ENCODE results near the gene THOC2. TPM values are rescaled to one million over a fixed set of nuclear protein-coding genes. Genes with fewer than 3 reads are reported as not detected.
"Not testable (repeated sequence)": the region's sequence is repeated elsewhere in the genome, so short reads cannot be mapped to it uniquely, and the experiment has no call there.

Gene THOC2
- total RNA-seq, 4 donors from 2014 or later, result 60.3 to 81.8 (median 67.7) TPM

DNA sequence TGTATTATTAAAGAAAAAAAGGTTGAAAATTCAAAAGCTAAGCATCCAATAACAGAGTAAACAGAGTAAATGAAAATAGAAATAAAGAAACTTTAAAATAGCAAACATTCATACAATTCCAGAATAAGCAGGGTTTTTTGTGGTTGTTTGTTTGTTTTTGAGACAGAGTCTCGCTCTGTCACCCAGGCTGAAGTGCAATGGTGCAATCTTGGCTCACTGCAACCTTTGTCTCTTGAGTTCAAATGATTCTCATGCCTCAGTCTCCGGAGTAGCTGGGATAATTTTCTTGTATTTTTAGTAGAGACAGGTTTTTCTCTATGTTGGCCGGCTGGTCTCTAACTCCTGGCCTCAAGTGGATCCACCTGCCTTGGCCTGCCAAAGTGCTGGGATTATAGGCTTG lies 6.6 kb upstream of the THOC2 start:
- intact Hi-C loops (cut with DNase I; ENCODE audit: low total_unique reads), result no loop called here
- no peak overlapping the region for H3K4me3 ChIP-seq (ENCODE audit: low read depth, poor library complexity, severe bottlenecking)
- no peak for DNase-seq (ENCODE audit: low spot score in 2 of 2)
- 71 to 84% methylated on average over 3 of the region's 3 CpGs for WGBS, 2 donors
- TF ChIP-seq, protein P1, sequence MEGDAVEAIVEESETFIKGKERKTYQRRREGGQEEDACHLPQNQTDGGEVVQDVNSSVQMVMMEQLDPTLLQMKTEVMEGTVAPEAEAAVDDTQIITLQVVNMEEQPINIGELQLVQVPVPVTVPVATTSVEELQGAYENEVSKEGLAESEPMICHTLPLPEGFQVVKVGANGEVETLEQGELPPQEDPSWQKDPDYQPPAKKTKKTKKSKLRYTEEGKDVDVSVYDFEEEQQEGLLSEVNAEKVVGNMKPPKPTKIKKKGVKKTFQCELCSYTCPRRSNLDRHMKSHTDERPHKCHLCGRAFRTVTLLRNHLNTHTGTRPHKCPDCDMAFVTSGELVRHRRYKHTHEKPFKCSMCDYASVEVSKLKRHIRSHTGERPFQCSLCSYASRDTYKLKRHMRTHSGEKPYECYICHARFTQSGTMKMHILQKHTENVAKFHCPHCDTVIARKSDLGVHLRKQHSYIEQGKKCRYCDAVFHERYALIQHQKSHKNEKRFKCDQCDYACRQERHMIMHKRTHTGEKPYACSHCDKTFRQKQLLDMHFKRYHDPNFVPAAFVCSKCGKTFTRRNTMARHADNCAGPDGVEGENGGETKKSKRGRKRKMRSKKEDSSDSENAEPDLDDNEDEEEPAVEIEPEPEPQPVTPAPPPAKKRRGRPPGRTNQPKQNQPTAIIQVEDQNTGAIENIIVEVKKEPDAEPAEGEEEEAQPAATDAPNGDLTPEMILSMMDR (IDR thresholded peaks at IDR 0.05), result no peak
- no peak for TF ChIP-seq POLR2A (IDR thresholded peaks at IDR 0.05)

DNA sequence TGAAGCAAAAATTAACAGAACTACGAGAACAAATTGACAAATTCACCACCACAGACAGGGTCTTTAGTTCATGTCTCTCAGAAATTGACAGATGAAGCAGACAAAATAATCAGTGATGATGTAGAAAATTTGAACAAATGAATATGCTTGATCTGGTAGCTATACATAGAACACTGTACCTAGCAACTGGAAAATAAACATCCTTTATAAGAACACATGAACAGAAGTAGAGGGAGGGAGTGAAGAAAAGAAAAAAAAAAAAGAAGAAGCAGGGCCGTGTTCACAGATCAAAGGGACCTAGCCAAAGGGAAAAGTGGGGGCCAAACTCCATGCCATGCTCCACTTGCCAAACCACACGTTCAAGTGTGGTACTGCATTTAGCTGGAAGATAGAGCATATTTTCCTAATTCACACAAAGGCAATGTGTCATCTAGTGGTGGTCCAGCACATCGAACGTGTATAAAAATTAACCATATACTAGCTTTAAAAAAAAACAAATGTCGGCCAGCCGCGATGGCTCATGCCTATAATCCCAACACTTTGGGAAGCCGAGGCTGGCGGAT lies 5.6 kb upstream of the THOC2 start:
- DNase-seq (ENCODE audit: low spot score in 2 of 2), result no peak
- intact Hi-C loops (cut with DNase I; ENCODE audit: low total_unique reads), result no loop called here
- TF ChIP-seq, protein P1 (IDR thresholded peaks at IDR 0.05), result no peak
- no peak for TF ChIP-seq POLR2A (IDR thresholded peaks at IDR 0.05)
- H3K4me3 ChIP-seq (ENCODE audit: low read depth, poor library complexity, severe bottlenecking), result no peak overlapping the region
- WGBS, 2 donors, result 70% methylated on average over 8 to 10 of the region's 10 CpGs

DNA sequence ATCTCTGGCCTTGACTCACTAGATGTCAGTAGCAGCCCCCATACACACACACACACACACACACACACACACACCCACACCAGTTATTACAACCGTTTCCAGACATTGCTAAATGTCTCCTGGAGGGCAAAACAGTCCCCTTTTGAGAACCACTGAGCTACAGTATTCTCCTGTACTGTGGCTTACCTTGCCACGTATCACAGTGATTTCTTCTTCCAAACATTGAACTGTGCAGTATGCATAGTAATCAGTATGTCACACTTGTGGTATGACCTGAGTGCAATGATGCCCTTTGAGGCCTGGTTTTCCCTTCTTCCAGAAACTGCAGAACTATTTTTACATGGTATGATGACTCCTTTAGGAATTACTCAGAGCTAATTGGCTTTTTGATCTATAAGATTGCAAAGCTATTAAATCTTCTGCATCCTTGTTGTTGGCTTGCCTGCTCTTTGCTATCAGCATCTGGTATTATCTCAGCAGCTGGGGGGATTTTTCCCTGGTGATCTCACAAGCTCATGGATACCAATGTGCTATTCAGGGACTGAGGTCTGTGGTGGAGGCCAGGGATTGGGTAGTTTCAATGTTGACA lies 3.6 kb upstream of the THOC2 start:
- TF ChIP-seq, protein P1 (IDR thresholded peaks at IDR 0.05), result no peak
- TF ChIP-seq POLR2A (IDR thresholded peaks at IDR 0.05), result no peak
- intact Hi-C loops (cut with DNase I; ENCODE audit: low total_unique reads), result no loop called here
- no peak for DNase-seq (ENCODE audit: low spot score in 2 of 2)
- no peak overlapping the region for H3K4me3 ChIP-seq (ENCODE audit: low read depth, poor library complexity, severe bottlenecking)
- 38 to 49% methylated on average over 2 of the region's 2 CpGs for WGBS, 2 donors

DNA sequence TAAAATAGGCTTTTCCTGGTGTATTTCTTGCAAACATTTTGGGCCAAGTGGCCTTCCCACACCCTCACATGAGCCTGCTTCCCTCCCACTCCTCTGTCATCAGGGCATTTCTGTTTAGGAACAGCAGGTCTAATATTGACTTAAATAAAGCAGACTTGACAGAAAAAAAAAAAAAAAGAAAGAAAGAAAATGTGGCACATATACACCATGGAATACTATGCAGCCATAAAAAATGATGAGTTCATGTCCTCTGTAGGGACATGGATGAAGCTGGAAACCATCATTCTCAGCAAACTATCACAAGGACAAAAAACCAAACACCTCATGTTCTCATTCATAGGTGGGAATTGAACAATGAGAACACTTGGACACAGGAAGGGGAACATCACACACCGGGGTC lies 2.3 kb upstream of the THOC2 start:
- WGBS, 2 donors, result no CpG with 5 or more reads among the region's 1 CpG
- DNase-seq (ENCODE audit: low spot score in 2 of 2); H3K4me3 ChIP-seq (ENCODE audit: low read depth, poor library complexity, severe bottlenecking); intact Hi-C loops (cut with DNase I; ENCODE audit: low total_unique reads): not testable (repeated sequence)

DNA sequence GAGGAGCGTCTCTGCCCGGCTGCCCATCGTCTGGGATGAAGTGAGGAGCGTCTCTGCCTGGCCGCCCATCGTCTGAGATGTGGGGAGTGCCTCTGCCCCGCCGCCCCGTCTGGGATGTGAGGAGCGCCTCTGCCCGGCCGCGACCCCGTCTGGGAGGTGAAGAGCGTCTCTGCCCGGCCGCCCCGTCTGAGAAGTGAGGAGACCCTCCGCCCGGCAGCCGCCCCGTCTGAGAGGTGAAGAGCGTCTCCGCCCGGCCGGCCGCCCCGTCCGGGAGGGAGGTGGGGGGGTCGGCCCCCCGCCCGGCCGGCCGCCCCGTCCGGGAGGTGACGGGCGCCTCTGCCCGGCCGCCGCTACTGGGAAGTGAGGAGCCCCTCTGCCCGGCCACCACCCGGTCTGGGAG lies 1.2 kb upstream of the THOC2 start:
- 88% methylated on average over 27 of the region's 43 CpGs; no CpG with 5 or more reads in 1 of the 2 donors for WGBS, 2 donors
- H3K4me3 ChIP-seq (ENCODE audit: low read depth, poor library complexity, severe bottlenecking); DNase-seq (ENCODE audit: low spot score in 2 of 2); intact Hi-C loops (cut with DNase I; ENCODE audit: low total_unique reads): not testable (repeated sequence)

DNA sequence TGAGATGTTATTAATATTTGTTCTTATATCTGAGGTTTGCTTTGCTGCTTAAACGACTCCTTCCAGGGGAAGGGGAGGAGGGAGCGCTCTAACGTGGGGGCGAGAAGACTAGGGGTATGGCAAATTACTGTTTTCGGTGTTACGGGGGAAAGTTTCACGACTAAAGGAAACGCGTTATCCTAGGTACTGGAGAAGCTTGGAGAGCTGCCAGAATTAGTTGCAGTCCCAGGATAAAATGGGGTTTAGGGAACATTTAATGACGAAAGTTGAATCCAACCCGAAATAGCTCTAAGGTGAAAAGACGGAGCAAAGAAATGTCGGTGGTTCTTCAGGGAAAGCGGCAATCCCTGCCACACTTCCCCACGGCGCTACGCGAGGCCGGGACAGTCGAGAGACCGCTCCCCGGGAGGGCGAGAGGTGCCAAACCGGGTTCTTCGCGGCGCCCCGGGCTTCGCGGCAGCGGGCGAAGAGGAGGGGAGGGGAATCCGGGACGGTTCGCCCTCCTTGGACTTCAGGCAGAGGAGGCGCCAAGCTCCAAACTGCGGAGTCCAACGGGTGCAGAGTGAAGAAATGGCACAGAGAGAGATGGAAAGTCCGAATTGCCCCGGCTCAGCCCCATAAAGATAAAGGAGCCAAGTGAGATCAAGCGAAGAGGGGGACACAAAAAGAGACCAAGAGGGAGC lies 724 bp downstream of the THOC2 start:
- WGBS, 2 donors, result 1 to 34% methylated on average over 41 of the region's 41 CpGs
- intact Hi-C loops (cut with DNase I; ENCODE audit: low total_unique reads), result no loop called here
- TF ChIP-seq POLR2A (IDR thresholded peaks at IDR 0.05), result no peak
- TF ChIP-seq, protein P1 (IDR thresholded peaks at IDR 0.05), result no peak
- no peak for DNase-seq (ENCODE audit: low spot score in 2 of 2)
- H3K4me3 ChIP-seq (ENCODE audit: low read depth, poor library complexity, severe bottlenecking), result peak overlapping the region; percentile 62
